GM23338 (cell line): ENCODE data around the gene SOX15.

Source experiments
- CREB1 ChIP-seq: fragments of 250-450 bp; sonication (Bioruptor Pico); IDR thresholded peaks from 2 replicates; pipeline ENCODE4 v1.5.0; 2020; ENCODE audit warnings: low read depth, mild to moderate bottlenecking, moderate library complexity
- CTCF ChIP-seq, 2 experiments: fragments of 200-600 bp in 1 of 2; sonication (generic) in 1 of 2; conservative IDR thresholded peaks; 2 replicates each; pipeline versions ENCODE4 v1.5.1 to v1.6.1; 2016 to 2017; ENCODE audit warnings: antibody characterized with exemption in 2 of 2, low read depth in 2 of 2, mild to moderate bottlenecking in 2 of 2, moderate library complexity in 1 of 2
- EZH2phosphoT487 ChIP-seq: fragments of 200-600 bp; sonication (generic); IDR thresholded peaks from one replicate; pipeline ENCODE4 v1.8.1; 2018; ENCODE audit warnings: antibody characterized with exemption; ENCODE audit not compliant: unreplicated experiment
- JUNB ChIP-seq: IDR thresholded peaks from one replicate; pipeline ENCODE4 v1.6.1; 2016; ENCODE audit warnings: antibody characterized with exemption; ENCODE audit not compliant: unreplicated experiment
- POLR2AphosphoS5 ChIP-seq: IDR thresholded peaks from 2 replicates; pipeline ENCODE4 v1.6.1; 2016; ENCODE audit warnings: antibody characterized with exemption, low read depth
- REST ChIP-seq: IDR thresholded peaks from one replicate; pipeline ENCODE4 v1.6.1; 2018; ENCODE audit warnings: antibody characterized with exemption; ENCODE audit not compliant: unreplicated experiment
- ZNF331 ChIP-seq: fragments of 250-450 bp; sonication (Bioruptor Pico); IDR thresholded peaks from 2 replicates; pipeline ENCODE4 v1.5.0; 2020; ENCODE audit warnings: low read depth, mild to moderate bottlenecking, moderate library complexity

- TF ChIP-seq CTCF (conservative IDR thresholded peaks at IDR 0.05; ENCODE audit: low read depth in 2 of 2) (no peak), CREB1 (CRISPR knock-in tag) (no peak), EZH2phosphoT487 (no peak), REST (no peak), POLR2AphosphoS5 (no peak), JUNB (no peak), ZNF331 (CRISPR knock-in tag) (no peak)
Measured at GRCh38 chr17:7575481-7575883, 14.4 kb downstream of the SOX15 start.
